ENCODE measurements around the gene EEF2KMT. TPM values are rescaled to one million over a fixed set of nuclear protein-coding genes. Genes with fewer than 3 reads are reported as not detected.
A peak's percentile ranks its signal among the peaks of the same experiment; 100 is the strongest.
"Not testable (repeated sequence)": the region's sequence is repeated elsewhere in the genome, so short reads cannot be mapped to it uniquely, and the experiment has no call there.

Gene EEF2KMT
- total RNA-seq, 4 donors from 2014 or later, result 8.7 to 14.9 (median 10.9) TPM

DNA sequence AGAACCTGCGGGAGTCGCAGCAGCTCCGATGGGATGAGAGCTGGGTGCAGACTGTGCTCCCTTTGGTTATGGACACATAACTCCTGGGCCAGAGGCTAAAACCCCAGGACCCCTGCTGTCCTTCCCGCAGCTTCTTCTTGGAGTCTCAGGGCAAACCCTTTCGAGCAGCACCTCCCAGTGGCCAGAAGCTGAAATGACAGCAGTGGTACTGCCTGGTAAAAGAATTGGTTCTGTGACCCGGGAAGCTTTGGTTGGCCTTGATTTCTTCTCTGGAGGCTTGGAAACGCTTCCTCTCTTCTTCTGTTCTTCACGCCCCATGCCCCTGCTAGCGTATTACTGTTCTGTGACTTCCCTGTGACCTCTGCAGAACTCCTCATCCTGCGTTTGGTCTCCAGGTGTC, 12.8 kb downstream of the EEF2KMT start:
- H3K27me3 ChIP-seq; intact Hi-C loops (cut with DNase I); H3K9me3 ChIP-seq; H3K4me3 ChIP-seq (replicated peaks in 1 of 3); H3K27ac ChIP-seq; H3K4me1 ChIP-seq: not testable (repeated sequence)
- DNase-seq, result peak; percentile 49 to 54
- TF ChIP-seq, protein P1, sequence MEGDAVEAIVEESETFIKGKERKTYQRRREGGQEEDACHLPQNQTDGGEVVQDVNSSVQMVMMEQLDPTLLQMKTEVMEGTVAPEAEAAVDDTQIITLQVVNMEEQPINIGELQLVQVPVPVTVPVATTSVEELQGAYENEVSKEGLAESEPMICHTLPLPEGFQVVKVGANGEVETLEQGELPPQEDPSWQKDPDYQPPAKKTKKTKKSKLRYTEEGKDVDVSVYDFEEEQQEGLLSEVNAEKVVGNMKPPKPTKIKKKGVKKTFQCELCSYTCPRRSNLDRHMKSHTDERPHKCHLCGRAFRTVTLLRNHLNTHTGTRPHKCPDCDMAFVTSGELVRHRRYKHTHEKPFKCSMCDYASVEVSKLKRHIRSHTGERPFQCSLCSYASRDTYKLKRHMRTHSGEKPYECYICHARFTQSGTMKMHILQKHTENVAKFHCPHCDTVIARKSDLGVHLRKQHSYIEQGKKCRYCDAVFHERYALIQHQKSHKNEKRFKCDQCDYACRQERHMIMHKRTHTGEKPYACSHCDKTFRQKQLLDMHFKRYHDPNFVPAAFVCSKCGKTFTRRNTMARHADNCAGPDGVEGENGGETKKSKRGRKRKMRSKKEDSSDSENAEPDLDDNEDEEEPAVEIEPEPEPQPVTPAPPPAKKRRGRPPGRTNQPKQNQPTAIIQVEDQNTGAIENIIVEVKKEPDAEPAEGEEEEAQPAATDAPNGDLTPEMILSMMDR (IDR thresholded peaks at IDR 0.05), result peak in 5 of 6 experiments; percentile 20 to 65 (median 36)
- H3K36me3 ChIP-seq, result peaks cover 10 to 11% of the 10 kb centered on the region in 2 donors
- 63 to 86% methylated on average over 8 to 10 of the region's 10 CpGs for WGBS, 2 donors

DNA sequence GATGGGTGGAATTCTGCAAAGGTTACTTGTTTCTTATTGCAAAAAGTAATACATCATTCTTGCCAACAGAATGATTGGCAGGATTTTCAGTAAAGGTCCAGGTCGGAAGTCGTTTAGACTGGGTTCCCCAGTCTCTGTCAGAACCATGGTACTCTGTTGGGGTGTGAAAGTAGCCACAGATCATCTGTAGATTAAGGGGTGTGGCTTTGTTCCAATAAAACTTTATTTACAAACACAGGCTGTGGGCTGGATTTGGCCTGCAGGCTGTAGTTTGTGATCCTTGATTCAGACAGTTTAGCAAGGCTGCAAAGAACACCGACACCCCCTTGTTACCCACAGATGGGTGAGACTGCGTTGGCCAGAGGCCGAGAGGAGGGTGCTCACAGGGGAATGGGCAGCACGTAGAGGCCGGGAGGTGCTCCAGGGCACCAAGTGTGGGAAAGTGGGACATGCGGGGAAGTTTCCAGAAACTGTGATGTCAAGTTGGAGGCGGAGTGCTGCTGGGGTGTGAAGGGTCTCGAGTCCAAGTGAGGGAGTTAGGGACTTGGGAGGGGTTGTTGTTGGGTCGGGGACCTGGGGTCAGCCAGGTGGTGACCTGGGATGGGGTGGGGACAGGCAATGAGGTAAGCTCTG, 13.4 kb downstream of the EEF2KMT start:
- H3K27me3 ChIP-seq; intact Hi-C loops (cut with DNase I); H3K4me3 ChIP-seq (replicated peaks in 1 of 3); H3K4me1 ChIP-seq; H3K27ac ChIP-seq; H3K9me3 ChIP-seq; DNase-seq: not testable (repeated sequence)
- peaks cover 10 to 14% of the 10 kb centered on the region in 2 donors for H3K36me3 ChIP-seq
- 82 to 83% methylated on average over 11 of the region's 11 CpGs for WGBS, 2 donors

DNA sequence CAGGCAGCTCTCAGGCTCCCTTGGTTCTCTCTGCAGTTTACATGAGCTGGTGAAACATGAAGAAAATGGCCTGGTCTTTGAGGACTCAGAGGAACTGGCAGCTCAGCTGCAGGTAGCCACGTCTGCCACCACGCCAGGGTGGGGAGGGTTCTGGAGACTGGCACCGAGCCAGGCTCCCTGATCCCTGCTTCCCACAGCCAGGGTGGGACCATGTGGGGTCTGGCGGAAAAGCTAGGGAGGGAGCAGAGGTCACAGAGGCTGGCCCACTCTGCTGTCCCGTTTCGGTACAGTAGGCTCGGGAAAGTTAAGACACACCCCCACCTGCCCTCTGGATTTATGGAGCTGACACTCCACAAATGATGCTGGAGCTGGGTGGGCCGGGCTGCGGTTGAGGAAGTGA, 13.9 kb downstream of the EEF2KMT start:
- H3K36me3 ChIP-seq, result peaks cover 10 to 14% of the 10 kb centered on the region in 2 donors
- WGBS, 2 donors, result 93 to 94% methylated on average over 6 to 9 of the region's 9 CpGs
- H3K27ac ChIP-seq; H3K4me1 ChIP-seq; H3K9me3 ChIP-seq; DNase-seq; H3K4me3 ChIP-seq (replicated peaks in 1 of 3); H3K27me3 ChIP-seq; intact Hi-C loops (cut with DNase I): not testable (repeated sequence)

DNA sequence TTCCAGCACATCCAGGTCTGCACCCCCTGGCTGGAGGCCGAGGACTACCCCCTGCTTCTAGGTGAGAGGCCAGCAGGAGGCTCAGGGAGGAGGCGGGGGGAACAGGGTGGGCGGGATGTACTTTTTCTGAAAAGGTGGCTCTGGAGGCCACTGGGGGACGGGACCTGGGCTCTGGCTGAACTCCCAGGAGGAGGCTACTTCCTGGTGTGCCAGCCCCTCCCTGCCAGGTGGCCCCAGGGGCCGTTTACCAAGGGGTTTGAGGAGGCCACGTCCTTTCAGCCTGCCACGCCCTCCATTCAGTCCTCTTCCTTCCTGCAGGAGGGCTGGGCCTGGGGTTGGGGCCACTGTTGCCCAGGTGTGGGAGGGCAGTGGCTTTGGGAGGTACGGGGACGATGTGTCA, 16.6 kb downstream of the EEF2KMT start:
- DNase-seq; H3K27ac ChIP-seq; H3K27me3 ChIP-seq; intact Hi-C loops (cut with DNase I); H3K4me1 ChIP-seq; H3K4me3 ChIP-seq (replicated peaks in 1 of 3); H3K9me3 ChIP-seq: not testable (repeated sequence)
- peaks cover 10 to 23% of the 10 kb centered on the region in 2 donors for H3K36me3 ChIP-seq
- 89 to 100% methylated on average over 1 to 7 of the region's 9 CpGs for WGBS, 2 donors

DNA sequence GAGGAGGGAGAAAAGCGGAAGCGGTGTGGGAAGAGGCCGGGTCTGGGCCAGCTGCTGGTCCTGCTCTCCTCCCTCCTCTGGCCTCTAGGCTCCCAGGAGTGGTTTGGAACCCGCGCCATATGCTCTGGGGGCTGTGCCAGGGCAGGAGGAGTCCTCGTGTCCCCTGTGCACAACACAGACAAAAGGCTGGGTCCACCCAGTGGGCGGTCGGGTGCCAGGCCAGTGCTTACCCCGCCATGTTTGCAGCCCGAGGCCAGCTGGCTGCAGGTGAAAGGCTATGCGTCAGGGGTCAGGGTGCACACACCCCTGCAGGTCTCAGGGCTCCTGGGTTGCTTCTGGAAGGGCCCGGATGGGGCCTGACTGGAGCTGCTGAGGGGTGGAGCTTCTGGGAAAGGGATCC, 17.1 kb downstream of the EEF2KMT start:
- peaks cover 15 to 23% of the 10 kb centered on the region in 2 donors for H3K36me3 ChIP-seq
- 91 to 95% methylated on average over 6 to 12 of the region's 12 CpGs for WGBS, 2 donors
- H3K4me3 ChIP-seq (replicated peaks in 1 of 3); H3K9me3 ChIP-seq; DNase-seq; intact Hi-C loops (cut with DNase I); H3K4me1 ChIP-seq; H3K27ac ChIP-seq; H3K27me3 ChIP-seq: not testable (repeated sequence)

DNA sequence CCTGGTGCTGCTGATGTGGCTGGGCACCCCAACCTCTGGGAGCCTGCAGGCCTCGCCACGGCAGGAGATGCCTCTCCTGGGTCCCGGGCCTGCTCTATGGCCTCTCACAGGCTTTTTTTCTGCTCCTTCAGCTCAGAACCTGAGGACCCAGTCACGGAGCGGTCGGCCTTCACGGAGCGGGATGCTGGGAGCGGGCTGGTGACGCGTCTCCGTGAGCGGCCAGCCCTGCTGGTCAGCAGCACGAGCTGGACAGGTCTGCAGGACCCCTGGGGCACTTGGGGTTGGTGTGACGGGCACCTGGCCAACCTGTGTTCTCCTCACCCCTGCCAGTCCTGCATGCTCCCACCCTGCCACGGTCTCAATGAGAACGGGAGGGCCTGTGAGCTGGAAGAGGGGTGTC, 19.0 kb downstream of the EEF2KMT start:
- H3K27ac ChIP-seq, result no peak overlapping the region
- WGBS, 2 donors, result 0 to 83% methylated on average over 2 to 14 of the region's 17 CpGs
- H3K27me3 ChIP-seq, result no peaks in the 10 kb centered on the region
- TF ChIP-seq, protein P1 (IDR thresholded peaks at IDR 0.05), result no peak
- TF ChIP-seq POLR2A (IDR thresholded peaks at IDR 0.05), result no peak
- intact Hi-C loops (cut with DNase I), result no loop called here
- H3K4me1 ChIP-seq, result no peaks in the 10 kb centered on the region
- no peaks in the 10 kb centered on the region for H3K9me3 ChIP-seq
- H3K36me3 ChIP-seq, result peaks cover 15 to 26% of the 10 kb centered on the region in 2 donors
- no peak overlapping the region for H3K4me3 ChIP-seq (replicated peaks in 1 of 3)
- DNase-seq, result no peak

DNA sequence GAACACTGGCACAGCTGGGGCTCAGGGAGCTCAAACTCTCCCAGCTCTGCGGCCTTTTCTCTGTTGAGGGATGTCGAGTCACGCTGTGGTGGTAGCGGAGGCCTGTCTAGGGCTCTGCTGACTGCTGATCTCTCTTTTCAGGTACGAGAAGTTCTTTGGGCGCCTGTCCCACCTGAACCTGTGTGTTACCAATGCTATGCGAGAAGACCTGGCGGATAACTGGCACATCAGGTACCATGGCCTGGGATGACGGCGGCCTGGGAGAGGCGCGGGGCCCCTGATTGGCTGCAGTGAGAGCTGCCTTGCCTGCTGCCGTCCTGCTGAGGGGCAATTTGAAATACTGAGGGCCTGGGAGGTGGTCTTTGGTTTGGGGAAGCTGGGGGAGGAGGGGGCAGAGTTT, 20.3 kb downstream of the EEF2KMT start:
- peaks cover 0 to 7% of the 10 kb centered on the region in 2 donors for H3K4me1 ChIP-seq
- DNase-seq, result no peak
- WGBS, 2 donors, result 97 to 99% methylated on average over 12 to 13 of the region's 13 CpGs
- TF ChIP-seq POLR2A (IDR thresholded peaks at IDR 0.05), result no peak
- TF ChIP-seq, protein P1 (IDR thresholded peaks at IDR 0.05), result no peak
- intact Hi-C loops (cut with DNase I), result no loop called here
- H3K4me3 ChIP-seq (replicated peaks in 1 of 3), result no peak overlapping the region
- H3K9me3 ChIP-seq, result no peaks in the 10 kb centered on the region
- no peak overlapping the region for H3K27ac ChIP-seq
- H3K36me3 ChIP-seq, result peaks cover 15 to 26% of the 10 kb centered on the region in 2 donors
- H3K27me3 ChIP-seq, result no peaks in the 10 kb centered on the region
